ENCODE measurements around the gene OPCML. TPM values are rescaled to one million over a fixed set of nuclear protein-coding genes. Genes with fewer than 3 reads are reported as not detected.

Gene OPCML
- total RNA-seq, 4 donors from 2014 or later = 0.16 TPM; not detected in 3

GRCh38 chr11:132997396-132997795 is 534.9 kb downstream of the OPCML start:
- intact Hi-C loops (cut with DNase I; ENCODE audit: low total_unique reads) = no loop called here
- WGBS, 2 donors = 77 to 80% methylated on average over 5 of the region's 5 CpGs
- H3K4me3 ChIP-seq (ENCODE audit: low read depth, poor library complexity, severe bottlenecking) = no peak overlapping the region
- DNase-seq (ENCODE audit: low spot score in 2 of 2) = no peak
- no peak for TF ChIP-seq POLR2A (IDR thresholded peaks at IDR 0.05)
- TF ChIP-seq, protein P1, sequence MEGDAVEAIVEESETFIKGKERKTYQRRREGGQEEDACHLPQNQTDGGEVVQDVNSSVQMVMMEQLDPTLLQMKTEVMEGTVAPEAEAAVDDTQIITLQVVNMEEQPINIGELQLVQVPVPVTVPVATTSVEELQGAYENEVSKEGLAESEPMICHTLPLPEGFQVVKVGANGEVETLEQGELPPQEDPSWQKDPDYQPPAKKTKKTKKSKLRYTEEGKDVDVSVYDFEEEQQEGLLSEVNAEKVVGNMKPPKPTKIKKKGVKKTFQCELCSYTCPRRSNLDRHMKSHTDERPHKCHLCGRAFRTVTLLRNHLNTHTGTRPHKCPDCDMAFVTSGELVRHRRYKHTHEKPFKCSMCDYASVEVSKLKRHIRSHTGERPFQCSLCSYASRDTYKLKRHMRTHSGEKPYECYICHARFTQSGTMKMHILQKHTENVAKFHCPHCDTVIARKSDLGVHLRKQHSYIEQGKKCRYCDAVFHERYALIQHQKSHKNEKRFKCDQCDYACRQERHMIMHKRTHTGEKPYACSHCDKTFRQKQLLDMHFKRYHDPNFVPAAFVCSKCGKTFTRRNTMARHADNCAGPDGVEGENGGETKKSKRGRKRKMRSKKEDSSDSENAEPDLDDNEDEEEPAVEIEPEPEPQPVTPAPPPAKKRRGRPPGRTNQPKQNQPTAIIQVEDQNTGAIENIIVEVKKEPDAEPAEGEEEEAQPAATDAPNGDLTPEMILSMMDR (IDR thresholded peaks at IDR 0.05) = no peak

DNA sequence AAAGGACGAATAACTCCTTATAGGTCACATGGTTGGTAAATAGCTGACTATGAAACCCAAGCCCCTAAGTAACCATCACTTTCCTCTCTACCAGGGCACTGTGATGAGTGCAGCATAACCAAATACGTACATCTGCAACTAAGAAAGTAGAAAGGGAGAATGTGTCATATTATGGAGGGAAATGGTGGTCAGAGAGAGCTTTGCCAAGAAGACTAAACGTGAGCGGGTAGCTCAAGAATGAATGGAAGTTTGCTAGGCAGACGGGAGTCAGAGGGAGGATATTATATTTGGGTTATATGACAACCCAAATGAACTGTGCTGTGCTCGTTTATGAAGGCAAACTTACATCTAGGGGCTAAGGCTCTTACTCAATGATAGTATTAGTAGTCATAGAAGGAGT is 537.3 kb downstream of the OPCML start:
- TF ChIP-seq POLR2A (IDR thresholded peaks at IDR 0.05) = no peak
- TF ChIP-seq, protein P1 (IDR thresholded peaks at IDR 0.05) = no peak
- H3K4me3 ChIP-seq (ENCODE audit: low read depth, poor library complexity, severe bottlenecking) = no peak overlapping the region
- no peak for DNase-seq (ENCODE audit: low spot score in 2 of 2)
- WGBS, 2 donors = 72 to 79% methylated on average over 6 of the region's 6 CpGs
- intact Hi-C loops (cut with DNase I; ENCODE audit: low total_unique reads) = no loop called here

DNA sequence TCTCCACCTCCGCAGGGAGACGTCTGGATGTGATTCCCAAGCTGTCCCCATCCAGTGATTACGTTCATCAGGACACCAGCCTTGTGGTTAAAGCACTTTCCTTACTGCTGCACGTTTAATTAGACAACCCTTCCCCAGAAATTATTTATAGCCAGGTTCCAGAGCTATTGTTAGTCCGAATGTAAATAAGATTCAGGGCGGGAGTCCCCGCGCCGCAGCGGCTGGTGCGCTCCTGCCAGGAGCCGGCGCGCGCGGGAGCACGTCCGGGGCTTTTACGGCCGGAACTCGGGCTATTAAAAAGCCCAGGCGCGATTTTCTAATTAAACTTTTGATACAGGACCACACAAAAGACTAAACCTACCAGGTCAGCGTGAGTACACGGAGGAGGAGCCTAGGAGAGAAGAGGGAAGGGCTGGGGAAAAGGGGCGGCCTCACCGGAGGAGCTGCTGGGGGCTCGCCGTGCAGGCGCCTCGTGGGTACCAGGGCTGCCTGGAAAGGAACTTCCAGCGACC is 538.3 kb downstream of the OPCML start:
- 2 to 3% methylated on average over 32 of the region's 32 CpGs for WGBS, 2 donors
- intact Hi-C loops (cut with DNase I; ENCODE audit: low total_unique reads) = no loop called here
- no peak for TF ChIP-seq POLR2A (IDR thresholded peaks at IDR 0.05)
- TF ChIP-seq, protein P1 (IDR thresholded peaks at IDR 0.05) = no peak

GRCh38 chr11:132992838-132993631 is 539.3 kb downstream of the OPCML start:
- intact Hi-C loops (cut with DNase I; ENCODE audit: low total_unique reads) = no loop called here
- no peak for DNase-seq (ENCODE audit: low spot score in 2 of 2)
- no peak overlapping the region for H3K4me3 ChIP-seq (ENCODE audit: low read depth, poor library complexity, severe bottlenecking)
- 27 to 31% methylated on average over 15 of the region's 15 CpGs for WGBS, 2 donors
- TF ChIP-seq, protein P1 (IDR thresholded peaks at IDR 0.05) = no peak
- TF ChIP-seq POLR2A (IDR thresholded peaks at IDR 0.05) = no peak

More for the DNA sequence above, 538.3 kb downstream of the OPCML start:
- no peak overlapping the region for H3K4me3 ChIP-seq (ENCODE audit: low read depth, poor library complexity, severe bottlenecking)
- DNase-seq (ENCODE audit: low spot score in 2 of 2) = no peak

DNA sequence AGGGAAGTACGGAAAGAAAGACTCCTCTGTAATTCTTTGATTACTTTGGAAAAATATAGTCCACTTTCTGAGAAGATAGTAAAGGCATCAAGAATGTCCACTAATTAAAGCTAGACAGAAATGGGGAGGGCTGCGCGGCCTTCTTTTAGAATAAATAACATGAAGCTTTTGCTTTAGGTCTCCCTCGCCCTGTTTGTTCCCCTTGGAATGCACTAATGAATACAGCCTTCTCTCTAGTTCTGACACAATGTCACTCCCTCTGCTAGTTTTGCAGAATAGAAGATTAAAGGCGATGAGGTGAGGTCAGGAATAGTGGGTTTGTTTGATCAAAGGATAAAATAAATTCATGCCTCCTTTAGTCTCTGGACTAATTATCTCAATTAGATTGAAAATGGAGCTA is 543.9 kb downstream of the OPCML start:
- no peak for DNase-seq (ENCODE audit: low spot score in 2 of 2)
- no peak overlapping the region for H3K4me3 ChIP-seq (ENCODE audit: low read depth, poor library complexity, severe bottlenecking)
- no peak for TF ChIP-seq POLR2A (IDR thresholded peaks at IDR 0.05)
- TF ChIP-seq, protein P1 (IDR thresholded peaks at IDR 0.05) = no peak
- 87% methylated on average over 5 of the region's 5 CpGs for WGBS, 2 donors
- intact Hi-C loops (cut with DNase I; ENCODE audit: low total_unique reads) = no loop called here

All from lower leg skin (tissue), 4 donors.